Measurements from ENCODE around the gene CIAO1.
"Not testable (repeated sequence)": the region's sequence is repeated elsewhere in the genome, so short reads cannot be mapped to it uniquely, and the experiment has no call there.

CIAO1 gene

DNA sequence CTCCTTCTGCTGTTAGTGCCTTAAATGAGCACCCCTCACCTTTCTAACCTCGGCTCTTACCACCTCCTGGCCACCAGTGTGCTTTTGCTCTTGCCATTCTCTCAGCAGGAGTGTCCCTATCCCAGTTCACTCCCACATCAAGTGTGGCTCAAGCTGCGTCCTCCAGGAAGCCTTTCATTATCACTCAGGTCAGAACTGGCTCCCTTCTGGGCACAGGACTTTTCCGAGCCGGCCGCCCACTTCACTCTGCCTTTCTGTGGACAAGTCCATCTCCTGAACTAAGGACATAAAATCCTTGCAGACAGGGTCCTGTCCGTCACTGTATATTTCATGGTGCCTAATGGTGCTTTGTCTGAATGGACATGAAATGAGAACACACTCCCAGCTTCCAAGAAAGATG lies 15.8 kb upstream of the CIAO1 start:
- no peak for DNase-seq (ENCODE audit: low read depth)
- TF ChIP-seq, protein P1, sequence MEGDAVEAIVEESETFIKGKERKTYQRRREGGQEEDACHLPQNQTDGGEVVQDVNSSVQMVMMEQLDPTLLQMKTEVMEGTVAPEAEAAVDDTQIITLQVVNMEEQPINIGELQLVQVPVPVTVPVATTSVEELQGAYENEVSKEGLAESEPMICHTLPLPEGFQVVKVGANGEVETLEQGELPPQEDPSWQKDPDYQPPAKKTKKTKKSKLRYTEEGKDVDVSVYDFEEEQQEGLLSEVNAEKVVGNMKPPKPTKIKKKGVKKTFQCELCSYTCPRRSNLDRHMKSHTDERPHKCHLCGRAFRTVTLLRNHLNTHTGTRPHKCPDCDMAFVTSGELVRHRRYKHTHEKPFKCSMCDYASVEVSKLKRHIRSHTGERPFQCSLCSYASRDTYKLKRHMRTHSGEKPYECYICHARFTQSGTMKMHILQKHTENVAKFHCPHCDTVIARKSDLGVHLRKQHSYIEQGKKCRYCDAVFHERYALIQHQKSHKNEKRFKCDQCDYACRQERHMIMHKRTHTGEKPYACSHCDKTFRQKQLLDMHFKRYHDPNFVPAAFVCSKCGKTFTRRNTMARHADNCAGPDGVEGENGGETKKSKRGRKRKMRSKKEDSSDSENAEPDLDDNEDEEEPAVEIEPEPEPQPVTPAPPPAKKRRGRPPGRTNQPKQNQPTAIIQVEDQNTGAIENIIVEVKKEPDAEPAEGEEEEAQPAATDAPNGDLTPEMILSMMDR (conservative IDR thresholded peaks at IDR 0.05; ENCODE audit: low read depth, low read length) = no peak
- H3K4me3 ChIP-seq (ENCODE audit: low read length) = no peak overlapping the region

DNA sequence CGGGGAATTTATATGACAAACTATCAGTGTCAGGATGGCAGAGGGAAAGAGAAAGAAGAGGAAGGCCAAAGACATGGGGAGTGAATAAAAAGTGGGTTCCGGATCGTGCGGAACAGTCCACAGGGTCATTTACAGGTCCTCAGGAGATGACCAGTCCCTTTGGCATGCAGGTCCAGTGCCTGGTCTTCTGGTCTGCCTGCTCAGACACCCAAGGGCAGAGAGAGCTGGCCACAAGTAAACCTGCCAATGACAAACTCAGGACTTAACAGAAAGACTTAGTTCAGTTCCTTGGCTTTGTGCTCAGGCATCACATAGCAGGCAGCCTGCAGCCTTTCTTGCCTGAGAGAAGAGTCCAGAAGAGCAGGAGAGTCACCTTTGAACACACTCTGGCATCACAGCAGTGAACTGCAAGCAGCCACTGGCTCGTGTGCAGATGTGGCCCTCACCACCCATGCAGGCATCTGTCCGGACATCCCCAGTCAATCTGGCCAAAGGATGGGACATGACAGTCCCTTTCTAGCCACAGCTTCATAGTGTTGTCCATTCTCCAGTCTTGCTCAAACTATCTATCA lies 14.2 kb upstream of the CIAO1 start:
- no peak overlapping the region for H3K4me3 ChIP-seq (ENCODE audit: low read length)
- TF ChIP-seq, protein P1 (conservative IDR thresholded peaks at IDR 0.05; ENCODE audit: low read depth, low read length) = no peak
- DNase-seq (ENCODE audit: low read depth) = peak; percentile 87

DNA sequence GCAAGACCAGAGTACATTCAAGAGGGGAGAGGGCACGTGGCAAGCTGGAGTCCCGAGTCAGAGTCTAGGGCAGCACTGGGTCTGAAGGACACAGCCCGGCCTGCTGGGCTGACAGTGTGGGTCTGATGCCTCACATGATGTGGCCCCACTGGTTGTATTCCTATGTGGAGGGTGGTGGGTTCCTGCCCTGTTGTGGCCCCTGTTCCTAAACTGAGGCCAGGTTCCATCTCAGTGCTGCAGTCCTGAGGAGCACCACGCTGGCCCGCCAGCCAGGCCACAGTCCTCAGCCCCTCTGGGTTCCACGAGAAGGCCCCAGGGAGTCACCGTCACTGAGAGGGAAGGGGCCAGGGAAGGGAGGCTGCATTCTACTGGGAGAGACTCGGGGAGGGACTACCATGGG lies 13.5 kb upstream of the CIAO1 start:
- DNase-seq (ENCODE audit: low read depth) = no peak
- no peak overlapping the region for H3K4me3 ChIP-seq (ENCODE audit: low read length)
- TF ChIP-seq, protein P1 (conservative IDR thresholded peaks at IDR 0.05; ENCODE audit: low read depth, low read length) = no peak

DNA sequence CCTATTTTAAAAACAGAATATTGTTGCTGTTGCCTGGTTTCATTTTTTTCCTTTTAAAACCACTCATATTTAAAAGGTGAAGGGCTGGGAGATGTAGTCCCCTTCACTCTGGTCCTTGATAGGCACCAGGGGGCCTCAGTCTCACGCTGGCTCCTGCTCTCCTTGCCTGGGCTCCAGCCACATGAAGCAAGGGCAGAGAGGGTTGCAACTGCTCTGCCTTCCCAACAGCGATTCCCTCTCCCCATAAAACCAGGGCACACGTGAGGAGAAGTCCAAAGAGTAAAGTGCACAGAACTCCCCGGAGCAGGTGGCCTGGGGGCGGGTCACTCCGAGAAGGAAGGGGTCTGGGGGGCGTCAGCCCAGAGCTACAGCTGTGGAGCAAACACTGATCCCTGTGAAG lies 13.0 kb upstream of the CIAO1 start:
- no peak overlapping the region for H3K4me3 ChIP-seq (ENCODE audit: low read length)
- TF ChIP-seq, protein P1 (conservative IDR thresholded peaks at IDR 0.05; ENCODE audit: low read depth, low read length) = no peak
- no peak for DNase-seq (ENCODE audit: low read depth)

DNA sequence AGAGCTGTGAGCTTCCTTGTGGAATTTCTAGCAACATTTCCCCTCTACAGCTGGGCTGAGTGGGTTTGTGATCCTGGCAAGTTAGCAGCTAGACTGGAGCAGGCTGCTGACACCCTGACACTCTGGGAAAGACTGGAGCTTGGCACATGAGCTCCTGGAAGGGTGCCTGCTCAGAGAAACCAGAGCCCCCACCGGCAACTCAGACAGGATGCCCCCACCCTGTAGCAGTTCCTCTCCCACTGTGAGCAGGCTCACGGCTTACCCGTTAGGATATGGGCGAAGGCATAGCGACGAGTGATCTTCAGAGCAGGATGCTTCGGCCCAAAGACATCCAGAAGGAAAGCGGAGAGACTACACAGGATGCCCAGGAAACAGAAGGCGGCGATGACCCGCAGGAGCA lies 11.5 kb upstream of the CIAO1 start:
- no peak for DNase-seq (ENCODE audit: low read depth)
- TF ChIP-seq, protein P1 (conservative IDR thresholded peaks at IDR 0.05; ENCODE audit: low read depth, low read length) = no peak

DNA sequence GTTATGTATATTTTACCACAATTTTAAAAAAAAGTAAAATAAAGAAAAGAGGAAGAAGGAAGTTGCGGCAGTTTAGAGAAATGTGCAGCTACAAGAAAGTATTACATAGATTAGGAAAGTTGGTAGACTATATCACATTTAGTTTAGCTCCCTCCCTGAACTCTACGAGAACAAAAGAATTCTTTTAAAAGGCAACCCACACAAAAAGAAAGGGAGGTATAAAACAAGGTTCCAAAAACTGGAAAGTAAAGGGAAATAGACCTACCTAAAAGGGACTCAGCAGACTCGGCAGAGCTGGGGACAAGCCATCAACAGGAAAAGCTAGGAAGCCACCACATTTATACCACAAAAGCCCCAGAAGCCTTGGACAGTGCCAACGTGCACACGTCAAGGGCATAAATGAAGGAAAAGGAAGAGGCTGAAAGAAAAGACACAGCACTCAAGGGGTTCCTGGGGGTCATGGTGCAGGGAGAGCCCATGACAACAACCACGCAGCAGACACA lies 9.4 kb upstream of the CIAO1 start:
- no peak overlapping the region for H3K4me3 ChIP-seq (ENCODE audit: low read length)
- TF ChIP-seq, protein P1 (conservative IDR thresholded peaks at IDR 0.05; ENCODE audit: low read depth, low read length) = no peak
- no peak for DNase-seq (ENCODE audit: low read depth)

More for the DNA sequence above, 11.5 kb upstream of the CIAO1 start:
- no peak overlapping the region for H3K4me3 ChIP-seq (ENCODE audit: low read length)

DNA sequence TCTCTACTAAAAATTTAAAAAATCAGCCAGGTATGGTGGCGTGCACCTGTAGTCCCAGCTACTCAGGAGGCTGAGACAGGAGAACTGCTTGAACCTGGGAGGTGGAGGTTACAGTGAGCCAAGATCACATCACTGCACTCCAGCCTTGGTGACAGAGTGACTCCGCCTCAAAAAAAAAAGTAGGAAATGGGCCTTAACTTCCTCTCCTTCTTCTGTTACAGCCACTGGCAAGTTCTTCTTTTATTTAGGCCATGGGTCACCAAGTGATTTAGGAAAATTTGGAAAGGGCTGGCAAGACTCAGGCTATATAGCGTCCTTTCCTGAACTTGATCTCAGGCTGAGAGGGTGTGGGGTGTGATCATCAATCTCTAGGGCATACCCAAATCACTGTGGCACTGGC lies 8.3 kb upstream of the CIAO1 start:
- not testable (repeated sequence) for DNase-seq (ENCODE audit: low read depth); H3K4me3 ChIP-seq (ENCODE audit: low read length)

Data from retinal pigment epithelial cell (primary cell).